Effector CD8-positive, alpha-beta T cell (primary cell): ENCODE data around the gene RAB7A.

Experiments used
- DNase-seq: peaks from one replicate; lab custom pipeline; 2025; lab: John Stamatoyannopoulos, UW

Gene RAB7A

DNA sequence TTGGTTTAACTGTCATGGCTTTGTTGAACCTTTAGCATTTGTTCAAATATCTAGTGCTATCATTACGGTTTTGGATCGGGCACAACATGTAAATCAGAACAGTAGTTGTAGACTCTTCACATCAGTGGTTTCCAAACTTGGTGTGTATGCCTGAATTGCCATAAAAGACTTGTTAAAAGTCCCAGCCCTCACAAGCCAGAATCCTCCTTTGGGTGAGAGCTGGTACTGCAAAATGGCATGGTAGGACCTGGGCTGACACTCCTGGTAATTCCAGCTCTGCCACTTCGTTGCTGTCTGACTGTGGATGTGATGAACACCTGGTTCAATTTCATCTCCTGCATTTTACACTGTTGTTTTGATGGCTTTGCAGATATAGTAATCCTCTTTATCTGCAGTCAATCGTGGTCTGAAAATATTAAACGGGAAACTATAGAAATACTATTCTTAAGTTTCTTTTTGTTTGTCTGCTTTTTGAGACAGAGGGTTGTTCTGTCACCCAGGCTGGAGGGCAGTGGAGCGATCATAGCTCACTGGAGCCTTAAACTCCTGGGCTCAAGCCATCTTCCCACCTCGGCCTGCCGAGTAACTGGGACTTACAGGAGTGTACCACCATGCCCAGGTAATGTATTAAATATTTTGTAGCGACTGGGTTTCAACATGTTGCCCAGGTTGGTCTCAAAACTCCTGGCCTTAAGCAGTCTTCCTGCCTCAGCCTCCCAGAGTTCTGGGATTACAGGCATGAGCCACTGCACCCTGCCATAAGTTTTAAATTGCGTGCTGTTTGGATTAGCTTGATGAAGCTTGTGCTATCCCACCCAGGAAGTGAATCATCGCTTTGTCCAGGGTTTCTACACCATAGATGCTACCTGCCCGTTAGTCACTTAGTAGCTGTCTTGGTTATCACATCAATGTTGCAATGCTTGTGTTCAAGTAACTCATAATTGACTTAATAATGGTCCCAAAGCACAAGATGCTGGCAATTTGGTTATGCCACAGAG is 61.6 kb downstream of the RAB7A start:
- no peak for DNase-seq

DNA sequence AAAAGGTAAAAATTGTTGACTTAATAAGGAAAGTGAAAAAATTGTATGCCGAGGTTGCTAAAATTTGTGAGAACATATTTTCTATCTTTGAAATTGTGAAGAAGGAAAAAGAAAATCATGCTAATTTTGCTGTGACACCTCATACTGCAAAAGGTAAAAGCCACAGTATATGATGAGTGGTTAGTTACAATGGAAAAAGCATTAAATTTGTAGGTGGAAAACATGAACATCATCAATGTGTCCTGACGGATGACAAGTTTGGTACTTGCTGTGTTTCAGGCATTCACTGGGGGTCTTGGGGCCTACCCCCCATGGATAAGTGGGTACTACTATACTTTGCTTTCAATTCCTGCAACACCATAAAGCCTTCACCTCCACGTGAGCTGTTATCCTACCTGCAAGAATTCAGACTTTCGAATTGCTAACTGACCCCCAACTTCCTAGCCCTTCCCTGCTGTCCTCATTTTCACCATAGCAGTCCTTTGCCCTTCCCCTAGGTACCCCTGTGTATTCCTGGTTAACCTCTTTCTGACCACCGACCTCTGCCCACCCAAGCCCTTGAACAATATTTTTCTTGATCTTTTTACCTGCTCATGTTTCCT is 62.4 kb downstream of the RAB7A start:
- DNase-seq = no peak

DNA sequence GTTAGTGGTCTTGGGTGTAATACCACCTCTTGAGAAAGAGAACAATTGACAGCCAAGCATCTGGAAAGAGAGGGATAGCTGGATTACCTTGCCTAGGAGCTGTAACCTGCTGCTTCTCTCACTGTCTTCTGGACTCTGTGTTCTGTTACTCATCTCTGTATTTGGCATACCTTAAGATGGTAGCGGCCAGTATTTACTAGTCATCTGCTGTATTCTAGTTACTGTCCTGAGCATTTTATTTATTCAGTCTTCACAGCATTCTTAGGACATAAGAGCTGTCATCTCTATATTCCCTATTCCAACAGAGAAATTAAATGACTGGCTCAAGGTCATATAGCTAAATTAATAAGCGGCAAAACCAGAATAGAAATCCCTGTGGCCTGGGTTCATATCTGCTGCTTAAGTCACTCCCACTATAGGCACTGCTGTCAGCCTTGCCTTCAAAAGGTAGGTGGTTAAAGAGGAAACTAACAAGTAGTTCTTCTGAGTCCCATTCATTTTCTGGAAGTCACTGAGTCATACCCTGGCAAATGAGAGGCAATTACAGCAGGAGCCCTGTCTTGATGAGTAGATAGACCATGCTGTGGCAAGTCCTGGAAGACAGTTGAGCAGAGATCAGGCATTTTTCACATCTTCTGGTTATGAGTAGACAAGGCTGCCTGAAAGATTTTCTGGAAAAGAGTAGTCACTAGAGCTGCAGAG is 68.2 kb downstream of the RAB7A start:
- no peak for DNase-seq

DNA sequence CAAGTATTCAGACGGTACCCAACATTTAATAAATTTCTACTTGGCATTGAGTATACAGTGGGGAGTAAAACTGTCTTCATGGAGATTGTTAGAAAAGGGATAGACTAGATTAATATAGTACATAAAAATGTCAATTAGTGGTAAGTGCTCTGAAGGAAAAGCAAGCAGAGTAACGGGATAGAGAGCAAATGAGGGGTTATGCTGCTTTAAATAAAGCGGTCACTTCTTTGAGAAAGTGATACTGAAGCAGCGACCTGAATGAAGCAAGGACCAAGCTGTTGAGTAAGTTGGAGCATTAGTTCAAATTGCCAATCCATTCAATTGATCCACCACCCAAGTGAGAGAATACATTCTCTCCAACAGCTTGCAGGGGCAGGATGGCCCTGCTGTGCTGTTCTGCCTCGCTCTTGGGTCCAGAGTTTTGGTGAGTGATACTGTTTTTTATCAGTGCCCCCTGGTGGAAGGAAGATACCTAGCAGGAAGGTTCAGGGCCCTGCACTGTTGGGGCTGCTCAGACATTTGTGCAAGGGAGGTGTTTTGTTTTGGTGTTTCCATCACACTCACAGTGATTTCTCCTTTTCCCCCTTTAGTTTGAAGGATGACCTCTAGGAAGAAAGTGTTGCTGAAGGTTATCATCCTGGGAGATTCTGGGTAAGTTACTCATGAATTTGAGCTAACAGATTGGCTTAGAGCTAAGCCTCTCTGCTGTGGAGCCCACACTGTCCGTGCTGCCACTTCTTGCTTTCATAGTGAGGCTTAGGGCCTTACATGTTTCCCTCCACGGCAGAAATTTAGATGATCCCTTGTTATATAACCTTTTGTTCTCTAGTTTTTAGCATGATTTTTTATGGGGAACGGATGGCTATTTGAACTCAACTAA is 69.0 kb downstream of the RAB7A start:
- peak; percentile 52 for DNase-seq

DNA sequence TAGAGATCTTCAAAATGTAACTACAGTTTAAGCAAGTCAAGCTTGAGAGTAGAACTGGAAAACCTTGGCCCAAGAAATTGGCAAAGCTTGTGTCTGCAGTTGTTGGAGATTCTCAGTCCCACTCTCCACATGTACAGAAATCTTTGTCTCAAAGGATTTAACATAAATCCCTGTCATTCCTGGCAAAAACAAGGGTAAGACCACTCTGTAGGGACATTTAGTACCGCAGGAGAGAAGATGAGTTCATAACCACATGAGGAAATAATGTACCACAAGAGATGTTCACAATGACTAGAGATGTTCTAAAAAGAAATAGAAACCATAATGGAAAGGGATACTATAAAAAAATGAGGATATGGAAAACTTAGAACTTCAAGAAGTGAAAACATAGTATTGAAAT is 73.7 kb downstream of the RAB7A start:
- no peak for DNase-seq

DNA sequence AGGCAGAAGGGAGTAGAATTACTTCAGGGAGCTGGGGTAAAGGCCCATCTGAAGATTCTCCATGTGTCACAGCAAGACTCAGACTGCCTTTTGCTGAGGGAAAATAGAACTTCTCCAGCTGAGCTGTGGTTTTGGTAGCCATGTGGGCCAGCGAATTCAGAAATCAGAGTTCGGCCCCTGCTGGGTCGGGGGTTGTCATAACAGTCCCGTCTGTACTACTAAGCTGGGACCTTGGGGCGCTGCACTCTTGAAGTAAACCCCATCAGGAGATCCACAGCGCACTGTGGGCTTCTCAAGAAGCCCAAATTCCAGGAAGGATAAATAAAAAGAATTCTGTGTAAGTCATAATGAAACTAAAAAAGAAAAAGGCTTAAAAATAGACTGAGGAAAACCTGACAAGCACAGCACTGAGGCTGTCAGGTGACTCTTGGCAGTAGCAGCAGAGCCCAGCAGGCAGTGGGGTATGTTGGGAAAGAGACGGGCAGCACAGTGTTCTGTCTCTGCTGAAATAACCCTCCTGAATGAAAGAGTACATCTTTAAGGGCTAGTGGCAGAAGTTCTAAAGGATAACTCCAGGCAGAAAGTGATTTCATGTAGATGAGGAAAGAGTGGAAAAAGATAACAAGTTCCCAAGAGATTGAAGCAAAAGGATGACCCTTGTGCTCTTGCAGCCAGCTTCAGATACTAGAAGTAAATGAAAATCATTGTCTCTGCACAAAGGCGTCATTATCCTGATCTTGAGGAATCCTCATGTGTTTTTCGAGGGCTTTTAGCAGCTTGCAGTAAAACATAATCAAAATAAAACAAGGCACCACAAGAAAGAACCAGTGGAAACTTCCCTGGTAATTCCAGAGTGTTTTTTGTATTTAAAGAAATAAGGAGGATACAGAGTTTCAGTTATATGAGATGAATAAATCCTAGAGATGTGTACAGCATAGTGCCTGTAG is 74.5 kb downstream of the RAB7A start:
- DNase-seq = no peak

DNA sequence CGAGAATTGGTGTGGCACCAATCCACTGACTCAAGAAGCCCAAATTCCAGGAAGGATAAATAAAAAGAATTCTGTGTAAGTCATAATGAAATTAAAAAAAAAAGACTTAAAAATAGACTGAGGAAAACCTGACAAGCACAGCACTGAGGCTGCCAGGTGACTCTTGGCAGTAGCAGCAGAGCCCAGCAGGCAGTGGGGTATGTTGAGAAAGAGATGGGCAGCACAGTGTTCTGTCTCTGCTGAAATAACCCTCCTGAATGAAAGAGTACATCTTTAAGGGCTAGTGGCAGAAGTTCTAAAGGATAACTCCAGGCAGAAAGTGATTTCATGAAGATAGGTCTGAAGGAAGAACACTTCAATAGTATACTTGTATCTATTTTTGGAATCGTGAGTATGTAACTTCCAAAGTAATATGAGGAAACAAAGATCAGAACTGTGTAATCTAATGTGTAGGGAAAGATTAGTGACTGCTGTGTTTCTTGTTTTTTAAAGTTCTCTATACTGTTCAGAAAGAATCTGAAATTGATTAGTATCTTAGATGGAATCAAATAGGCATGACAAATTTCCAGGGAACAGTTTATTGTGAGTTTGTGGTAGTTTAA is 75.9 kb downstream of the RAB7A start:
- DNase-seq = no peak

DNA sequence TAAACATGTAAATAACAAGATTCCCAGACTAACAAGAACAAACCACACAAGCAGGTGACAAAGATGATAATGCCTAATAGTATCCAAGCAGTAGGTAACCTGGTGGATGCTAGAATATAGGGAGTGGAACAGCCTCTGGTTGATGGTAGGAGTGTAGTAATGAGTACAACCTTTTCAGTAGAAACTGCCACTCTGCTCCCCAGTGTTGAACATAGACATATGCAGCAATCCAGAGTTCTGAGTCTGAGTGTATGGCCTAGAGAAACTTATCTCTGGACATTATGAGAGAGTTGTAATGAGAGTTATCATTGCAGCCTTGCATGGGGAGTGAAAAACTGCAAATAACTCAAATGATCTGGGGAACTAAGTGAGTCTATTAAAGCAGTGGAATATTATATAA is 77.3 kb downstream of the RAB7A start:
- DNase-seq = no peak

DNA sequence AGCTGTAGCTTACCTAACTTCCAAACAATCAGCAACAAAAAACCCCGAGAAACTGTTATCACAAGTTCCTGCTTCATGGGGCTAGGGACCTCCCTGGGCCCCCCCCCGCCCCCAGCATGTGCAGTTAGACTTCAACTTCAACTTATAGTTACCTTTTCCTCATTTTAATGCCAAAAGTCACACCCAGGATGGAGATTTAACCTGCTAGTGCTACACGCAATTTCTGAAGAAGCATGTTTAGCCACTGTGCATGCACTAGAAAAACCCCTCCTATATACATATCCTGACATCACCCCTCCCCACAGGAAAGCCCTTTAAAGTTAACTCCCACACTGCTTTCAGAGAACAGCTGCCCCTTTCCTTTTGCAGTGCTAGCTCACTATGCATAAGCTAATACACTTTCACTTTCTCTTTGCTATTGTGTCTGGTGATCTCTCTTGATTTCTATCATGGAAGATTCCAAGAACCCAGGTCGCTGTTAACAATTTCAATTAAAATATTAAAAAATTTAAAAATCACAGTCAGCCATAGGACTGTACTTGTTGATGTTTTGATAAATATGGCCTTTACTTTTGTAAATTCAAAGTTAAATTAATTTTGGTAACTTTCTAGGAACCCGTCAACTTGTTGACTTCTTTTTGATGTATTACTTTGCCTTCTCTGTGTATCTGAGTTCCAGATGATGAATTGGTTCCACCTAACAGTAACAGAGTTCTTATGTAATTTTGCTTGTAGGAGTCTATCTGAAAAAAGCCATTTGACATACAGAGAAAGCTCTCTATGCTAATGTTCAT is 78.2 kb downstream of the RAB7A start:
- DNase-seq = peak; percentile 50

DNA sequence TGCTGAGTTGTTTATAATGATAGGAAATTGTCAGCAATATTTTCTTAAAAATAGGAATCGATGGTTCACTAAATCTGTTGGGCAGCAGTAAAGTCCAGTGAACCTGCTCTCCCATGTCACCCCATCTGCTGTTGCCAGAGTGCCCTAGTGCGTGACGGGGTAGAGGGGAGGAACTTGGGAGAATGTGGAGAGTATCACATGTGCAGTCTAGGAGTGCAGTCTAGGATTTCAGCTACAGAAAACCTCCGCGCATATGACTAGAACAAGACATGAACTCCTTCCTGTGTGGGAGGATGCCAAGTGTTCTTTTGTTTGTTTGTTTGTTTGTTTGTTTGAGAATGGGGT is 78.8 kb downstream of the RAB7A start:
- no peak for DNase-seq

DNA sequence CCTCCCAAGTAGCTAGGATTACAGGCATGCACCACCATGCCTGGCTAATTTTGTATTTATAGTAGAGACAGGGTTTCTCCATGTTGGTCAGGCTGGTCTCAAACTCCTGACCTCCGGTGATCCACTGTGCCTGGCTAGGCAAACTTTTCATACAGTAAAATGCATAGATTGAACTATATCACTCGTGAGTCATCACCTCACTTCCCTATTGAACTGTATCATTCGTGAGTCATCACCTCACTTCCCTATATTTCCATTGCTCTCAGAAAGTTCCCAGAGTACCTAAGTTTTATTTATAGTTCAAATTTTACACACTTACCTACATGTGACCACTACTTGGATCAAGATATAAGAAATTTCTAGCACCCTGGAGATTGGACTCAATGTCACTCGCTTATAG is 79.8 kb downstream of the RAB7A start:
- DNase-seq = no peak

DNA sequence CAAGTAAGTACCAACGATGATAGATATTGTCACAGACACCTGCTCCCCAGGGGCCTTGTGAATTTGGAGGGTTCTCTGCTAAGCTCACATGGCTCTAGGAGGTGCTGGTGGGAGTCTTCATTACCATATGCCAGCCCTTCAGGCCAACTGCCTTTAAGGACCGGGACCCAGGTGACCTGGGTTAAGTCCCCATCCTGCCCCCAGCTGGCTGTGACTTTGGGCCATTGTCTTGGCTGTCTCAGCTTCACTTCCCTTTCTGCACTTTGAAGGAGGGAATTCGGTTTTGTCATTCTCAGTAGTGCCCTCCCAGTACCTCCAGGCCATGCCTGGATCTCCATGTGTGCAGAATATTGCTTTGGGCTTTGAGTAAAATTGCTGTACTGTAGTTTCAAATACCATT is 80.6 kb downstream of the RAB7A start:
- DNase-seq = no peak

DNA sequence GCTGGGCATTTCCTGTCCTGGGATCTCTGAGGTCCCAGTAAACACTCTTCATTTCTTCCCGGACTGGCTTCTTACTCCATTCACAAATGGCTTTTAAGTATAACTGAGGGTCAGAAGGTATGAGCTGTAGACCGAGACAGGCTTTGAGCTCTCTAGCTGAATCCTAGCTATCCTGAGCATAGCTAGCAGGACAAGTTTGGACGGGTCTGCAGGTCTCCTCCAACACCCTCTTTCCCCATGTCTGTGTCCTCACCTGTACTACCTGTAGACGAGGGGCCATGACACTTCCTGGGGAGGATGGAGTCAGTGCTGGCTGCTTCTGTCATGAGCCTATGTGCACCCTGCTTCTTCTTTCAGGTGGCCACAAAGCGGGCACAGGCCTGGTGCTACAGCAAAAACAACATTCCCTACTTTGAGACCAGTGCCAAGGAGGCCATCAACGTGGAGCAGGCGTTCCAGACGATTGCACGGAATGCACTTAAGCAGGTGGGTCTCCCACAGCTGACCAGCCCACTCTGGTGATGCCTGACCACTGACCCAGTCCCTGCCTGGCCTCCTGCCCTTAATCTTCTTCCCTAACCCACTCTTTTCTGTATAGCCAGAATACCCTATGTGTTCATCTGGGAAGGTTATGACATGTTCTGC is 81.3 kb downstream of the RAB7A start:
- no peak for DNase-seq

DNA sequence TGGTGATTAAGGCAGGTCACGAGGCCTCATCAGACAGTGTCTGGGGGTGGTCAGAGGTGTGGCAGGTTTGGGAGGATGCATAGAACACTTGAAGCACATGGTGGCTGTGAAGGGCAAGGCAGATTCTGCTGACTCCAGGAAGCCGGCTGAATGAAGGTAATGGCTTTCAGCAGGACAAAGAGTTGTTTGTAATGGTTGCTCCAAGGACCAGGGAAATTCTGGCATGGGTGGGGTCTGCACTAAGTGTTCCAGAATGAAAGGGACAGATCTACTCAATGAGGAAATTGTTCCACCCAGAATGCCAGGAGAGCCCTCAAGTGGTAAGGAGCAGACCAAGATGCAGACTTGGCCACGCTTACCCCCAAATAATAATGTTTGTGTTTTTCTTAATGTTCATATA is 82.7 kb downstream of the RAB7A start:
- no peak for DNase-seq

DNA sequence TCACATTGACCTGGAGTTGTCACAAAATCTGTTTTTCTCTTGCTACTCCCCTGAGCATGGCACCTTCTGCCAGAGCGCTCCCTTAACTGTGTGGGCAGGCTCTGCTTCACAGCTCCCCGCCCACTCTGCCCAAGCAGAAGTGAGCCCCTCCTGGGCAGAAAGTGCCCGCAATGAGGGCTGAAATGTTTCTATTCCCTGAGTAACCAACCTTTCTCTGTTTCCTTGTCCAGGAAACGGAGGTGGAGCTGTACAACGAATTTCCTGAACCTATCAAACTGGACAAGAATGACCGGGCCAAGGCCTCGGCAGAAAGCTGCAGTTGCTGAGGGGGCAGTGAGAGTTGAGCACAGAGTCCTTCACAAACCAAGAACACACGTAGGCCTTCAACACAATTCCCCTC is 87.1 kb downstream of the RAB7A start:
- DNase-seq = no peak

DNA sequence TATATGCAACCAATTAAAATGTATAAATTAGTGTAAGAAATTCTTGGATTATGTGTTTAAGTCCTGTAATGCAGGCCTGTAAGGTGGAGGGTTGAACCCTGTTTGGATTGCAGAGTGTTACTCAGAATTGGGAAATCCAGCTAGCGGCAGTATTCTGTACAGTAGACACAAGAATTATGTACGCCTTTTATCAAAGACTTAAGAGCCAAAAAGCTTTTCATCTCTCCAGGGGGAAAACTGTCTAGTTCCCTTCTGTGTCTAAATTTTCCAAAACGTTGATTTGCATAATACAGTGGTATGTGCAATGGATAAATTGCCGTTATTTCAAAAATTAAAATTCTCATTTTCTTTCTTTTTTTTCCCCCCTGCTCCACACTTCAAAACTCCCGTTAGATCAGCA is 88.1 kb downstream of the RAB7A start:
- no peak for DNase-seq

DNA sequence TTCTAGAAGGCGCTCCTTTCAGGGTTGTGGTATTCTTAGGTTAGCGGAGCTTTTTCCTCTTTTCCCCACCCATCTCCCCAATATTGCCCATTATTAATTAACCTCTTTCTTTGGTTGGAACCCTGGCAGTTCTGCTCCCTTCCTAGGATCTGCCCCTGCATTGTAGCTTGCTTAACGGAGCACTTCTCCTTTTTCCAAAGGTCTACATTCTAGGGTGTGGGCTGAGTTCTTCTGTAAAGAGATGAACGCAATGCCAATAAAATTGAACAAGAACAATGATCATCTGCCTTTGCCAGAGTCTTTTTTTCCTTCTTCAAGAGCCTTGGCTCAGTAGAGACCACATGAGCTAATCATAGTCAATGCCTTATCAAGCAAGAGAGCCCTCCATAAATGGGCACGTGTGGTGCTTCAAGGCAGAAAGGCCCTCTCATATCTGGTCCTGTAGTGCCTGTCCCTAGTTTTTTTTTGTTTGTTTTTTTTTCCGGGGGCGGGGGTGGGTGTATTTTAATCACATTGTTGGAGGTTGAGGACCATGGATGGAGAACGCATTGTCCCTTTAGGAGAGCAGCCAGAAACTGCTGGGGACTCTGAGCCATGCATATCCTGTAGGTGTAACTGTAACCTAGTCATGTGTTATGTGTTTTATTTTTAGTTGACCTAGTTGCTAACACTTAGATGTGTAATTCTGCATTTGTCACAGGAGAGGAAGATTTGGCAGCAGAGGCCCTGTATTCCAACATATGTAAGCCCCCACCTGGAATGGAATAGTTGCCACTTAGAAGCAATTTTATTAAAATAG is 88.7 kb downstream of the RAB7A start:
- no peak for DNase-seq
